HEK293 (cell line): ENCODE measurements around the gene ENO4.

ENCODE experiments used
- CTCF ChIA-PET: fragments of 350-600 bp; formaldehyde crosslinking; extraction: SDS; loops from one replicate; lab custom pipeline; 2021; ENCODE audit warnings: antibody characterized with exemption; lab: Yijun Ruan, JAX
- POLR2A ChIA-PET: fragments of 300-600 bp; formaldehyde crosslinking; extraction: SDS; loops from one replicate; lab custom pipeline; 2020; ENCODE audit warnings: antibody characterized with exemption, inconsistent platforms; lab: Yijun Ruan, JAX
- H3K27ac ChIP-seq: fragments of 200-500 bp; sonication (Bioruptor generic); 2 replicates; pipeline ENCODE4 v1.5.1; 2014; ENCODE audit warnings: low read depth, low read length, control low read depth, inconsistent platforms; ENCODE audit errors: extremely low read depth
- H3K36me3 ChIP-seq, 2 experiments: fragments of 200-500 bp in 1 of 2; sonication (Bioruptor generic) in 1 of 2; 1 replicate in 1 of 2; 2 replicates in 1 of 2; pipeline ENCODE4 v1.5.1; 2014 to 2017; ENCODE audit warnings: inconsistent platforms in 2 of 2, low read length in 2 of 2; ENCODE audit not compliant: control insufficient read depth in 2 of 2, insufficient read depth in 1 of 2
- H3K4me1 ChIP-seq: fragments of 200-500 bp; sonication (Bioruptor generic); 2 replicates; pipeline ENCODE4 v1.5.1; 2014; ENCODE audit warnings: mild to moderate bottlenecking, low read length, inconsistent platforms; ENCODE audit not compliant: control insufficient read depth, insufficient read depth
- H3K4me3 ChIP-seq: 2 replicates; pipeline ENCODE4 v1.5.1; 2011; ENCODE audit warnings: low read depth, mild to moderate bottlenecking, control low read depth, low read length, moderate library complexity
- H3K9me3 ChIP-seq: fragments of 200-500 bp; sonication (Bioruptor generic); 2 replicates; pipeline ENCODE4 v1.5.1; 2014; ENCODE audit warnings: low read depth, low read length, inconsistent platforms; ENCODE audit not compliant: control insufficient read depth, insufficient read depth
- BCL11B ChIP-seq: fragments of 450-650 bp; formaldehyde crosslinking; IDR thresholded peaks from 2 replicates; pipeline ENCODE4 v1.5.1; 2016; ENCODE audit warnings: low read depth, missing biosample characterization, missing genetic modification characterization
- GLIS1 ChIP-seq: fragments of 450-650 bp; formaldehyde crosslinking; IDR thresholded peaks from 2 replicates; pipeline ENCODE4 v1.5.1; 2016; ENCODE audit warnings: missing biosample characterization, missing genetic modification characterization
- IKZF3 ChIP-seq: fragments of 450-650 bp; IDR thresholded peaks from 2 replicates; pipeline ENCODE4 v1.5.0; 2018; ENCODE audit warnings: missing biosample characterization, mild to moderate bottlenecking, missing genetic modification characterization, moderate library complexity
- SETDB1 ChIP-seq: IDR thresholded peaks from one replicate; pipeline ENCODE4 v1.6.1; 2017; ENCODE audit warnings: mild to moderate bottlenecking, low read length, moderate library complexity, mixed read lengths; ENCODE audit not compliant: insufficient read length
- ZBTB20 ChIP-seq: fragments of 450-650 bp; formaldehyde crosslinking; IDR thresholded peaks from 2 replicates; pipeline ENCODE4 v1.5.1; 2016; ENCODE audit warnings: missing biosample characterization, missing genetic modification characterization
- ZNF16 ChIP-seq: fragments of 450-650 bp; formaldehyde crosslinking; IDR thresholded peaks from 2 replicates; pipeline ENCODE4 v1.5.1; 2016; ENCODE audit warnings: low read depth, missing biosample characterization, missing genetic modification characterization
- ZNF184 ChIP-seq: fragments of 450-650 bp; IDR thresholded peaks from 2 replicates; pipeline ENCODE4 v1.5.1; 2018; ENCODE audit warnings: missing biosample characterization, mild to moderate bottlenecking, missing genetic modification characterization
- ZNF239 ChIP-seq: fragments of 450-650 bp; formaldehyde crosslinking; IDR thresholded peaks from 2 replicates; pipeline ENCODE4 v1.5.1; 2016; ENCODE audit warnings: missing biosample characterization, missing genetic modification characterization
- ZNF416 ChIP-seq: fragments of 450-650 bp; formaldehyde crosslinking; IDR thresholded peaks from 2 replicates; pipeline ENCODE4 v1.5.1; 2016; ENCODE audit warnings: missing biosample characterization, missing genetic modification characterization
- ZNF433 ChIP-seq: fragments of 450-650 bp; formaldehyde crosslinking; IDR thresholded peaks from 2 replicates; pipeline ENCODE4 v1.5.1; 2016; ENCODE audit warnings: missing biosample characterization, missing genetic modification characterization, low read depth
- ZNF501 ChIP-seq: fragments of 450-650 bp; formaldehyde crosslinking; IDR thresholded peaks from 2 replicates; pipeline ENCODE4 v1.5.1; 2016; ENCODE audit warnings: missing biosample characterization, missing genetic modification characterization
- ZNF600 ChIP-seq: fragments of 450-650 bp; formaldehyde crosslinking; IDR thresholded peaks from 2 replicates; pipeline ENCODE4 v1.5.1; 2016; ENCODE audit warnings: missing biosample characterization, missing genetic modification characterization
- ZNF610 ChIP-seq: fragments of 450-650 bp; formaldehyde crosslinking; IDR thresholded peaks from 2 replicates; pipeline ENCODE4 v1.5.1; 2016; ENCODE audit warnings: missing biosample characterization, missing genetic modification characterization, borderline replicate concordance
- ZNF791 ChIP-seq: fragments of 450-650 bp; formaldehyde crosslinking; IDR thresholded peaks from 2 replicates; pipeline ENCODE4 v1.5.1; 2016; ENCODE audit warnings: missing biosample characterization, missing genetic modification characterization
- ZNF830 ChIP-seq: fragments of 450-650 bp; IDR thresholded peaks from 2 replicates; pipeline ENCODE4 v1.5.0; 2018; ENCODE audit warnings: missing biosample characterization, missing genetic modification characterization, low read depth, mild to moderate bottlenecking, moderate library complexity
- TF ChIP-seq, protein P1 (sequence below): fragments of 450-650 bp; formaldehyde crosslinking; IDR thresholded peaks from 2 replicates; pipeline ENCODE4 v1.5.1; 2016; ENCODE audit warnings: missing biosample characterization, missing genetic modification characterization
- TF ChIP-seq, protein P2 (sequence below): fragments of 450-650 bp; formaldehyde crosslinking; IDR thresholded peaks from 2 replicates; pipeline ENCODE4 v1.5.1; 2016; ENCODE audit warnings: missing biosample characterization, missing genetic modification characterization
- TF ChIP-seq, protein P3 (sequence below): fragments of 450-650 bp; formaldehyde crosslinking; IDR thresholded peaks from 2 replicates; pipeline ENCODE4 v1.5.1; 2017; ENCODE audit warnings: missing biosample characterization, missing genetic modification characterization
- TF ChIP-seq, protein P4 (sequence below): fragments of 450-650 bp; formaldehyde crosslinking; IDR thresholded peaks from 2 replicates; pipeline ENCODE4 v1.5.1; 2016; ENCODE audit warnings: missing biosample characterization, missing genetic modification characterization
- TF ChIP-seq, protein P5 (sequence below): fragments of 450-650 bp; formaldehyde crosslinking; IDR thresholded peaks from 2 replicates; pipeline ENCODE4 v1.5.1; 2016; ENCODE audit warnings: missing biosample characterization, missing genetic modification characterization

ENO4 gene

DNA sequence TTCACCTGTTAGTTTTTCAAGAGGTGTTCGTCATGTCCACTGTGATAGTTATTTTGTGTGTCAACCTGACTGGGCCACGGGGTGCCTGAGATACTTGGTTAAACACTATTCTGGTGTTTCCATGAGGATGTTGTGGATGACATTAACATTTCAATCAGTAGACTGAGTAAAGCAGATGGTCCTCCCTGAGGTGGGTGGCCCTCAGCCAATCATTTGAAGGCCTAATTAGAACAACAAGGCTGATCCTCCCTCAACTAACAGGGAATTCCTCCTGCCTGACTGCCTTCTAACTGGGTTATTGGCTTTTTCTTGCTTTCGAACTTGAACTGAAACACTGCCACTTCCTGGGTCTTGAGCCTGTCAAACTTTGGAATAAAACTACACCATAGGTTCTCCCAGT lies 75.8 kb downstream of the ENO4 start (continued):
- TF ChIP-seq, protein P1, sequence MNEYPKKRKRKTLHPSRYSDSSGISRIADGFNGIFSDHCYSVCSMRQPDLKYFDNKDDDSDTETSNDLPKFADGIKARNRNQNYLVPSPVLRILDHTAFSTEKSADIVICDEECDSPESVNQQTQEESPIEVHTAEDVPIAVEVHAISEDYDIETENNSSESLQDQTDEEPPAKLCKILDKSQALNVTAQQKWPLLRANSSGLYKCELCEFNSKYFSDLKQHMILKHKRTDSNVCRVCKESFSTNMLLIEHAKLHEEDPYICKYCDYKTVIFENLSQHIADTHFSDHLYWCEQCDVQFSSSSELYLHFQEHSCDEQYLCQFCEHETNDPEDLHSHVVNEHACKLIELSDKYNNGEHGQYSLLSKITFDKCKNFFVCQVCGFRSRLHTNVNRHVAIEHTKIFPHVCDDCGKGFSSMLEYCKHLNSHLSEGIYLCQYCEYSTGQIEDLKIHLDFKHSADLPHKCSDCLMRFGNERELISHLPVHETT: no peak
- no peak for TF ChIP-seq ZNF600
- no peak for TF ChIP-seq ZNF16 (tag by site-specific recombination)
- TF ChIP-seq IKZF3 (tag by site-specific recombination): no peak
- no peak for TF ChIP-seq ZNF501 (tag by site-specific recombination)
- no peak for TF ChIP-seq ZBTB20
- TF ChIP-seq ZNF791: no peak
- TF ChIP-seq SETDB1: no peak
- TF ChIP-seq ZNF184: no peak
- TF ChIP-seq, all 188 proteins: peak for 0

DNA sequence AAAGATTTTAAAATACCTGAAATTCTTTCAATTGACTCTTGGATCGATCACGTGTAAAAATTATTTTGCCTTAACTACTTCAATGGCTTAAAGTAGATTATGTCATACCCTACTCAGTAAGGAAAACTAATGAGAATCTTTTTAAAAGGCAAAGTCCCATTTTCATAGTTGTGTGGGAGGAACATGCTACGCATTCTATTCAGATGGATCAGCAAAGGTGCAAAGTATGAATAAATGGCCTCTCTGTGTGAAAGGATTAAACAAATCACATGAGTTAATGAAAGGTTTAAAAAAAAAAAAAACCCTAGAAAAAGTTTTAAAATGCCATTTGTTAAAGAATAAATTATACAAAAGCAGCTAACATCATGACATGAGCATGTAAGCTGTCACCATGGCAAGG lies 77.1 kb downstream of the ENO4 start:
- ChIA-PET CTCF (interaction anchor here (0.7 to 1.0 kb wide), 2 partner anchors 55 to 242 kb away, joined by 3 to 4 read pairs; no protein-coding TSS in a partner anchor), POLR2A (no interaction called here)
- H3K4me1 ChIP-seq: no peaks in the 10 kb centered on the region
- H3K36me3 ChIP-seq: peaks cover 12 to 36% of the 10 kb centered on the region in 2 experiments
- no peak overlapping the region for H3K27ac ChIP-seq
- no peak for TF ChIP-seq ZNF416 (tag by site-specific recombination)
- TF ChIP-seq, protein P2, sequence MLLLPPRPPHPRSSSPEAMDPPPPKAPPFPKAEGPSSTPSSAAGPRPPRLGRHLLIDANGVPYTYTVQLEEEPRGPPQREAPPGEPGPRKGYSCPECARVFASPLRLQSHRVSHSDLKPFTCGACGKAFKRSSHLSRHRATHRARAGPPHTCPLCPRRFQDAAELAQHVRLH (tag by site-specific recombination): no peak
- H3K4me3 ChIP-seq: no peak overlapping the region
- H3K9me3 ChIP-seq: no peaks in the 10 kb centered on the region

DNA sequence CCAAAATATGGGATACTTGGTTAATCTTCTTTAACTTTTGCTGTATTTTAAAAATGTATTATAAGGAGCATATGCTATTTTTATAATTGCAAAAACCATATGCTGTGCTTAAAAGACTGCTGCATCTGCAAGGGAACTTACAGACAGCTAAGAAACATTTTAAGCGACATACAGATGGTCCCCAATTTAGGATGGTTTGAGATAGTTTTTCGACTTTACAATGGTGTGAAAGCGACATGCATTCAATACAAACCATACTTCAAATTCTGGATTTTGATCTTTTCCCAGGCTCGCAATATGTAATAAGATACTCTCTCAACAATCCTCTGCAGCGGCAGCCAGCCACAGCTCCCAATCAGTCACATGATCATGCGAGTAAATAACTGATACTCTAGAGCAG lies 82.5 kb downstream of the ENO4 start:
- CTCF ChIA-PET: interaction anchor here (0.6 kb wide), 1 partner anchor 11 kb away, joined by 4 read pairs; no protein-coding TSS in a partner anchor
- H3K9me3 ChIP-seq: no peaks in the 10 kb centered on the region

More for the DNA sequence above, 82.5 kb downstream of the ENO4 start:
- Histone ChIP-seq H3K4me1 (no peaks in the 10 kb centered on the region), H3K4me3 (no peak overlapping the region)
- TF ChIP-seq, protein P3, sequence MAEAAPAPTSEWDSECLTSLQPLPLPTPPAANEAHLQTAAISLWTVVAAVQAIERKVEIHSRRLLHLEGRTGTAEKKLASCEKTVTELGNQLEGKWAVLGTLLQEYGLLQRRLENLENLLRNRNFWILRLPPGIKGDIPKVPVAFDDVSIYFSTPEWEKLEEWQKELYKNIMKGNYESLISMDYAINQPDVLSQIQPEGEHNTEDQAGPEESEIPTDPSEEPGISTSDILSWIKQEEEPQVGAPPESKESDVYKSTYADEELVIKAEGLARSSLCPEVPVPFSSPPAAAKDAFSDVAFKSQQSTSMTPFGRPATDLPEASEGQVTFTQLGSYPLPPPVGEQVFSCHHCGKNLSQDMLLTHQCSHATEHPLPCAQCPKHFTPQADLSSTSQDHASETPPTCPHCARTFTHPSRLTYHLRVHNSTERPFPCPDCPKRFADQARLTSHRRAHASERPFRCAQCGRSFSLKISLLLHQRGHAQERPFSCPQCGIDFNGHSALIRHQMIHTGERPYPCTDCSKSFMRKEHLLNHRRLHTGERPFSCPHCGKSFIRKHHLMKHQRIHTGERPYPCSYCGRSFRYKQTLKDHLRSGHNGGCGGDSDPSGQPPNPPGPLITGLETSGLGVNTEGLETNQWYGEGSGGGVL (tag by site-specific recombination): no peak
- no peak for TF ChIP-seq ZNF433 (tag by site-specific recombination)
- TF ChIP-seq, protein P4, sequence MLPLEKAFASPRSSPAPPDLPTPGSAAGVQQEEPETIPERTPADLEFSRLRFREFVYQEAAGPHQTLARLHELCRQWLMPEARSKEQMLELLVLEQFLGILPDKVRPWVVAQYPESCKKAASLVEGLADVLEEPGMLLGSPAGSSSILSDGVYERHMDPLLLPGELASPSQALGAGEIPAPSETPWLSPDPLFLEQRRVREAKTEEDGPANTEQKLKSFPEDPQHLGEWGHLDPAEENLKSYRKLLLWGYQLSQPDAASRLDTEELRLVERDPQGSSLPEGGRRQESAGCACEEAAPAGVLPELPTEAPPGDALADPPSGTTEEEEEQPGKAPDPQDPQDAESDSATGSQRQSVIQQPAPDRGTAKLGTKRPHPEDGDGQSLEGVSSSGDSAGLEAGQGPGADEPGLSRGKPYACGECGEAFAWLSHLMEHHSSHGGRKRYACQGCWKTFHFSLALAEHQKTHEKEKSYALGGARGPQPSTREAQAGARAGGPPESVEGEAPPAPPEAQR: no peak
- no peak for TF ChIP-seq ZNF239
- TF ChIP-seq GLIS1 (tag by site-specific recombination): no peak
- no peak for TF ChIP-seq BCL11B (tag by site-specific recombination)
- TF ChIP-seq ZNF830 (tag by site-specific recombination): no peak
- no peak for TF ChIP-seq ZNF610 (tag by site-specific recombination)
- TF ChIP-seq, protein P5, sequence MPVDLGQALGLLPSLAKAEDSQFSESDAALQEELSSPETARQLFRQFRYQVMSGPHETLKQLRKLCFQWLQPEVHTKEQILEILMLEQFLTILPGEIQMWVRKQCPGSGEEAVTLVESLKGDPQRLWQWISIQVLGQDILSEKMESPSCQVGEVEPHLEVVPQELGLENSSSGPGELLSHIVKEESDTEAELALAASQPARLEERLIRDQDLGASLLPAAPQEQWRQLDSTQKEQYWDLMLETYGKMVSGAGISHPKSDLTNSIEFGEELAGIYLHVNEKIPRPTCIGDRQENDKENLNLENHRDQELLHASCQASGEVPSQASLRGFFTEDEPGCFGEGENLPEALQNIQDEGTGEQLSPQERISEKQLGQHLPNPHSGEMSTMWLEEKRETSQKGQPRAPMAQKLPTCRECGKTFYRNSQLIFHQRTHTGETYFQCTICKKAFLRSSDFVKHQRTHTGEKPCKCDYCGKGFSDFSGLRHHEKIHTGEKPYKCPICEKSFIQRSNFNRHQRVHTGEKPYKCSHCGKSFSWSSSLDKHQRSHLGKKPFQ: no peak
- TF ChIP-seq, all 188 proteins: peak for 0
- Histone ChIP-seq H3K27ac (no peak overlapping the region), H3K36me3 (peaks cover 13 to 24% of the 10 kb centered on the region in 2 experiments)
- POLR2A ChIA-PET: no interaction called here
